Liver (tissue), 9 donors: ENCODE data around the gene FKBP1C. TPM values are rescaled to one million over a fixed set of nuclear protein-coding genes. Genes with fewer than 3 reads are reported as not detected.

Source experiments
- DNase-seq: peaks from one replicate; pipeline ENCODE4 v3.0.0-alpha.2; 2017; ENCODE audit warnings: low spot score
- H3K27ac ChIP-seq, 2 donors: one replicate each; pipeline ENCODE4 v1.7.0; 2013; ENCODE audit warnings: inconsistent platforms in 2 of 2, low read length in 2 of 2, control low read depth in 1 of 2, low read depth in 1 of 2, mild to moderate bottlenecking in 1 of 2
- H3K27me3 ChIP-seq, 4 donors: one replicate each; pipeline versions ENCODE4 v1.6.1 to v1.7.0; 2013; ENCODE audit warnings: low read length in 3 of 4, inconsistent platforms in 1 of 4, mild to moderate bottlenecking in 1 of 4, moderate library complexity in 1 of 4; ENCODE audit not compliant: control insufficient read depth in 4 of 4, insufficient read depth in 4 of 4
- H3K36me3 ChIP-seq, 4 donors: one replicate each; pipeline versions ENCODE4 v1.6.1 to v1.7.0; 2013; ENCODE audit warnings: low read length in 3 of 4, mild to moderate bottlenecking in 3 of 4, low read depth in 1 of 4, moderate library complexity in 1 of 4; ENCODE audit not compliant: control insufficient read depth in 4 of 4, insufficient read depth in 3 of 4
- H3K4me1 ChIP-seq, 4 donors: one replicate each; pipeline versions ENCODE4 v1.6.1 to v1.7.0; 2013; ENCODE audit warnings: low read length in 3 of 4, mild to moderate bottlenecking in 3 of 4, moderate library complexity in 1 of 4; ENCODE audit not compliant: control insufficient read depth in 4 of 4, insufficient read depth in 4 of 4
- H3K4me3 ChIP-seq, 3 donors: one replicate each; pipeline versions ENCODE4 v1.6.1 to v1.7.0; 2013; ENCODE audit warnings: low read length in 3 of 3, control low read depth in 1 of 3, low read depth in 1 of 3, mild to moderate bottlenecking in 1 of 3
- H3K9ac ChIP-seq, 2 donors: one replicate each; pipeline ENCODE4 v1.7.0; 2013; ENCODE audit warnings: low read length in 2 of 2, mild to moderate bottlenecking in 2 of 2, moderate library complexity in 2 of 2, control low read depth in 1 of 2, low read depth in 1 of 2
- H3K9me3 ChIP-seq, 4 donors: one replicate each; pipeline versions ENCODE4 v1.6.1 to v1.7.0; 2013; ENCODE audit warnings: low read length in 3 of 4; ENCODE audit not compliant: control insufficient read depth in 4 of 4
- ATF3 ChIP-seq: IDR thresholded peaks from 2 replicates; pipeline ENCODE4 v1.6.1; 2016; ENCODE audit warnings: antibody characterized with exemption
- CTCF ChIP-seq: fragments of 150-350 bp; IDR thresholded peaks from 2 replicates; pipeline ENCODE4 v1.5.1; 2017; ENCODE audit warnings: improper control_type of control experiment, low read depth, low read length; ENCODE audit not compliant: missing input control
- EGR1 ChIP-seq, 2 donors: IDR thresholded peaks; 2 replicates each; pipeline ENCODE4 v1.6.1; 2016 to 2018; ENCODE audit warnings: antibody characterized with exemption in 2 of 2, low read depth in 2 of 2
- FOXA1 ChIP-seq: IDR thresholded peaks from 2 replicates; pipeline ENCODE4 v1.6.1; 2016; ENCODE audit warnings: antibody characterized with exemption
- FOXA2 ChIP-seq: IDR thresholded peaks from 2 replicates; pipeline ENCODE4 v1.6.1; 2016; ENCODE audit warnings: antibody characterized with exemption
- GABPA ChIP-seq, 2 donors: IDR thresholded peaks in 1 of 2; conservative IDR thresholded peaks in 1 of 2; 2 replicates each; pipeline ENCODE4 v1.6.1; 2016; ENCODE audit warnings: antibody characterized with exemption in 2 of 2, mild to moderate bottlenecking in 1 of 2, moderate library complexity in 1 of 2
- HNF4A ChIP-seq, 2 donors: conservative IDR thresholded peaks; 2 replicates each; pipeline ENCODE4 v1.6.1; 2016; ENCODE audit warnings: antibody characterized with exemption in 2 of 2, mild to moderate bottlenecking in 2 of 2
- HNF4G ChIP-seq: IDR thresholded peaks from 2 replicates; pipeline ENCODE4 v1.6.1; 2016; ENCODE audit warnings: antibody characterized with exemption
- JUND ChIP-seq, 2 donors: IDR thresholded peaks; 2 replicates each; pipeline ENCODE4 v1.6.1; 2016; ENCODE audit warnings: antibody characterized with exemption in 2 of 2
- MAX ChIP-seq: IDR thresholded peaks from 2 replicates; pipeline ENCODE4 v1.6.1; 2016; ENCODE audit warnings: antibody characterized with exemption
- NR2F2 ChIP-seq: IDR thresholded peaks from 2 replicates; pipeline ENCODE4 v1.6.1; 2016; ENCODE audit warnings: antibody characterized with exemption
- RAD21 ChIP-seq, 2 donors: IDR thresholded peaks; 2 replicates each; pipeline ENCODE4 v1.6.1; 2016; ENCODE audit warnings: antibody characterized with exemption in 2 of 2, mild to moderate bottlenecking in 2 of 2
- REST ChIP-seq: IDR thresholded peaks from 2 replicates; pipeline ENCODE4 v1.6.1; 2016; ENCODE audit warnings: antibody characterized with exemption, mild to moderate bottlenecking
- RXRA ChIP-seq, 2 donors: IDR thresholded peaks; 2 replicates each; pipeline ENCODE4 v1.6.1; 2017 to 2018; ENCODE audit warnings: antibody characterized with exemption in 2 of 2, mild to moderate bottlenecking in 1 of 2
- SP1 ChIP-seq: IDR thresholded peaks from 2 replicates; pipeline ENCODE4 v1.6.1; 2018; ENCODE audit warnings: antibody characterized with exemption, mild to moderate bottlenecking
- TAF1 ChIP-seq: conservative IDR thresholded peaks from 2 replicates; pipeline ENCODE4 v1.6.1; 2016; ENCODE audit warnings: antibody characterized with exemption, mild to moderate bottlenecking
- YY1 ChIP-seq: IDR thresholded peaks from 2 replicates; pipeline ENCODE4 v1.6.1; 2016; ENCODE audit warnings: antibody characterized with exemption, mild to moderate bottlenecking
- ZBTB33 ChIP-seq: IDR thresholded peaks from 2 replicates; pipeline ENCODE4 v1.6.1; 2016; ENCODE audit warnings: antibody characterized with exemption
- polyA plus RNA-seq, 2 donors: library from polyadenylated mRNA; stranded (reverse) in 1 of 2; unstranded in 1 of 2; fragments of 200-250 nt in 1 of 2; fragments of >200 nt in 1 of 2; fragmentation: Nextera tagmentation in 1 of 2; extraction: Ambion mirVana in 1 of 2; gene quantifications; one replicate each; pipeline versions ENCODE4 v1.2.1 to v1.2.3, GENCODE V29; 2013 to 2015
- total RNA-seq, 2 donors: library from RNA; depleted of rRNA; stranded (reverse); fragments of >200 nt; gene quantifications; one replicate each; pipeline ENCODE4 v1.2.3, GENCODE V29; 2014
- donor health status: healthy.
- donor health status: healthy.
- donor health status: healthy.
- donor health status: healthy.
- donor health status: healthy.

Gene FKBP1C
- total and polyA plus RNA-seq, 4 donors: 0.08 to 0.61 (median 0.38) TPM

DNA sequence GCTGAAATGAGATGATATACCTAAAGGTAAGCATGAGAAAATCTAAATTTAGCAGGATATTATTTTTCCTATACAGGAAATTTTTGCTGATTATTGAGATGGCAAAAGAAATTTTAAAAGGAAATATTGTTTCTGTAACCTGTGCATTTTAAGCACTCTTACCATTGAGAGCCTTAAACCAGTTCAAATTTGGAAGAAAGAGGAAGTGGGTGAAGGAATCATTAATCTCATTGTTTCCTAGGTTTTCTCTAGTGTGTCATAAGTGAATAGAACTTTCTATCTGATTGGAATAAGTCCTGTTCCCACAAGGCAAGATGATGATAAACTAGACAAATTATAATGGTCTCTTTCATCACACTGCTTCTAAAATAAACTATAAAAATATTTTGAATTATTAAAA lies 22.4 kb upstream of the FKBP1C start:
- no peak for TF ChIP-seq CTCF
- TF ChIP-seq GABPA (IDR thresholded peaks at IDR 0.05 in 1 of 2, conservative IDR thresholded peaks at IDR 0.05 in 1 of 2): no peak
- TF ChIP-seq FOXA1: no peak
- TF ChIP-seq YY1: no peak
- TF ChIP-seq FOXA2: no peak
- TF ChIP-seq EGR1 (IDR thresholded peaks at IDR 0.05; ENCODE audit: low read depth in 2 of 2): no peak
- TF ChIP-seq SP1: no peak
- no peak for TF ChIP-seq RAD21 (IDR thresholded peaks at IDR 0.05)
- no peak for TF ChIP-seq HNF4G
- TF ChIP-seq REST: no peak
- TF ChIP-seq MAX: no peak
- no peak for TF ChIP-seq ATF3
- TF ChIP-seq RXRA (IDR thresholded peaks at IDR 0.05): no peak
- no peak for TF ChIP-seq HNF4A (conservative IDR thresholded peaks at IDR 0.05)
- TF ChIP-seq TAF1: no peak
- TF ChIP-seq NR2F2: no peak
- TF ChIP-seq JUND (IDR thresholded peaks at IDR 0.05): no peak
- no peak for TF ChIP-seq ZBTB33
- DNase-seq: no peak

More for the DNA sequence above, 22.4 kb upstream of the FKBP1C start:
- Histone ChIP-seq H3K9ac (no peak overlapping the region), H3K4me3 (no peak overlapping the region), H3K27ac (no peak overlapping the region), H3K9me3 (no peaks in the 10 kb centered on the region), H3K36me3 (no peaks in the 10 kb centered on the region), H3K27me3 (peaks cover 0 to 3% (median 0%) of the 10 kb centered on the region in 4 donors), H3K4me1 (no peaks in the 10 kb centered on the region)
